Spleen (tissue), 11 donors: Measurements from ENCODE around the gene RETREG1. TPM values are rescaled to one million over a fixed set of nuclear protein-coding genes. Genes with fewer than 3 reads are reported as not detected.

Experiments used
- DNase-seq: peaks from one replicate; pipeline ENCODE4 v3.0.0-alpha.2; 2020
- H3K27ac ChIP-seq, 8 donors: fragments of 200-600 bp; sonication (generic) in 7 of 8; 1 replicate in 4 of 8; 2 replicates in 4 of 8; pipeline versions ENCODE4 v1.5.0 to v1.8.0; 2016 to 2021; ENCODE audit warnings: inconsistent platforms in 4 of 8, mild to moderate bottlenecking in 4 of 8, moderate library complexity in 1 of 8
- H3K27me3 ChIP-seq, 7 donors: fragments of 200-600 bp; sonication (generic) in 6 of 7; replicated peaks in 1 of 7; 1 replicate in 4 of 7; 2 replicates in 3 of 7; pipeline versions ENCODE4 v1.5.0 to v1.8.0; 2016 to 2021; ENCODE audit warnings: inconsistent platforms in 3 of 7, mild to moderate bottlenecking in 1 of 7
- H3K36me3 ChIP-seq, 6 donors: fragments of 200-600 bp; sonication (generic) in 5 of 6; 1 replicate in 4 of 6; 2 replicates in 2 of 6; pipeline versions ENCODE4 v1.5.0 to v1.8.0; 2016 to 2021; ENCODE audit warnings: inconsistent platforms in 2 of 6
- H3K4me1 ChIP-seq, 6 donors: fragments of 200-600 bp; sonication (generic) in 5 of 6; 1 replicate in 3 of 6; 2 replicates in 3 of 6; pipeline versions ENCODE4 v1.5.0 to v1.8.0; 2016 to 2021; ENCODE audit warnings: inconsistent platforms in 3 of 6
- H3K4me3 ChIP-seq, 8 donors: fragments of 200-600 bp; sonication (generic) in 7 of 8; 1 replicate in 4 of 8; 2 replicates in 4 of 8; pipeline versions ENCODE4 v1.5.0 to v1.8.0; 2016 to 2021; ENCODE audit warnings: inconsistent platforms in 4 of 8, mild to moderate bottlenecking in 4 of 8, moderate library complexity in 2 of 8
- H3K9me3 ChIP-seq, 8 donors: fragments of 200-600 bp; sonication (generic) in 7 of 8; 1 replicate in 4 of 8; 2 replicates in 4 of 8; pipeline versions ENCODE4 v1.5.0 to v1.8.0; 2016 to 2021; ENCODE audit warnings: inconsistent platforms in 4 of 8
- POLR2A ChIP-seq, 3 donors: fragments of 450-650 bp; IDR thresholded peaks; one replicate each; pipeline ENCODE4 v1.5.1; 2017; ENCODE audit warnings: antibody characterized with exemption in 3 of 3, mild to moderate bottlenecking in 1 of 3
- POLR2AphosphoS5 ChIP-seq, 3 donors: sonication (generic); formaldehyde crosslinking; IDR thresholded peaks; one replicate each; pipeline ENCODE4 v1.5.1; 2017; ENCODE audit warnings: antibody characterized with exemption in 3 of 3
- WGBS, 5 donors: extraction: QIAGEN DNeasy Blood & Tissue Kit in 3 of 5; methylation state at CpG; one replicate each; pipeline versions ENCODE4 v1.1.5 to v1.1.7; 2013 to 2018; 5-methylcytosine and 5-hydroxymethylcytosine counted together
- intact Hi-C: fragments of 100-400 bp; cut with DNase I; formaldehyde crosslinking; loops from one replicate; pipeline ENCODE4 v1.15.0; 2023; ENCODE audit warnings: low total_unique reads
- polyA plus RNA-seq, 3 donors: library from polyadenylated mRNA; stranded (reverse); fragments of 200-250 nt; gene quantifications; one replicate each; pipeline ENCODE4 v1.2.1, GENCODE V29; 2013
- total RNA-seq, 7 donors: library from RNA; depleted of rRNA in 3 of 7; stranded (reverse); fragments of >200 nt in 3 of 7; fragmentation: NEBNext Ultra II Directional in 4 of 7; extraction: Animal tissue kit (Norgen Biotek cat#: 25700) in 4 of 7; gene quantifications; one replicate each; pipeline versions ENCODE4 v1.1.0 to v1.2.1, GENCODE V29; 2016 to 2021
- TF ChIP-seq, protein P1 (sequence below), 11 experiments: fragments of 200-600 bp in 7 of 11; fragments of 450-650 bp in 4 of 11; sonication (generic) in 4 of 11; IDR thresholded peaks in 8 of 11; conservative IDR thresholded peaks in 3 of 11; 1 replicate in 7 of 11; 2 replicates in 4 of 11; pipeline versions ENCODE4 v1.4.0 to v1.8.0; 2016 to 2021; ENCODE audit warnings: antibody characterized with exemption in 11 of 11, inconsistent platforms in 4 of 11, mild to moderate bottlenecking in 1 of 11
- donor health status: healthy with polysubstance abuse.
- donor health status: DM: no; HTN: no; CAD: no; lungs with moderate emphysema.
- donor health status: DM: no; HTN: no; CAD: no.
- donor health status: Bipolar disorder and iron deficiency.
- donor health status: healthy.
- donor health status: DM: no; HTN: no; CAD: no.
- donor health status: DM: yes; HTN: yes; CAD: no.

The RETREG1 gene
- total and polyA plus RNA-seq, 10 donors = 2.5 to 9.0 (median 5.1) TPM

DNA sequence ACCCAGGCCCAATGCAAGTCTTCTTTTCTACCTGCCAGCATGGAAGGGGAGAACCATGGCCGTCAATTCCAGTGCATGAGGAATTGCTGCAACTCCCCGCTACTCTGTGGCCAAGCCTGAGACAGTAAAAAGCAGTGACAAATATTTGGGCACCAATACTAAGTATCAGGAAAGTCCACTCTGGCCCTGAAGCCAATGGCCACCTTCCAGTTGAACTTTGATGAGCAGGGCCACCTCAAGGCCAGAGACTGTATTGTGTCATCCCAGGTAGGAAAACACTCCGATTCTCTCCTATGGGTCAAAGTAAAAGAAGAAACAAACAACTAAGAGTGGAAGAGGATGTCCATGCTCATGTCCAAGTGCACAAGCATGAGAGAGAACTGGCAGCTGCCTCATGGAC is 27.1 kb downstream of the RETREG1 start:
- WGBS, 5 donors = 94 to 100% (median 95%) methylated on average over 3 of the region's 3 CpGs
- H3K27ac ChIP-seq = no peak overlapping the region
- peaks cover 0 to 8% (median 0%) of the 10 kb centered on the region in 8 donors for H3K9me3 ChIP-seq
- no peak for TF ChIP-seq POLR2AphosphoS5 (IDR thresholded peaks at IDR 0.05)
- TF ChIP-seq, protein P1, sequence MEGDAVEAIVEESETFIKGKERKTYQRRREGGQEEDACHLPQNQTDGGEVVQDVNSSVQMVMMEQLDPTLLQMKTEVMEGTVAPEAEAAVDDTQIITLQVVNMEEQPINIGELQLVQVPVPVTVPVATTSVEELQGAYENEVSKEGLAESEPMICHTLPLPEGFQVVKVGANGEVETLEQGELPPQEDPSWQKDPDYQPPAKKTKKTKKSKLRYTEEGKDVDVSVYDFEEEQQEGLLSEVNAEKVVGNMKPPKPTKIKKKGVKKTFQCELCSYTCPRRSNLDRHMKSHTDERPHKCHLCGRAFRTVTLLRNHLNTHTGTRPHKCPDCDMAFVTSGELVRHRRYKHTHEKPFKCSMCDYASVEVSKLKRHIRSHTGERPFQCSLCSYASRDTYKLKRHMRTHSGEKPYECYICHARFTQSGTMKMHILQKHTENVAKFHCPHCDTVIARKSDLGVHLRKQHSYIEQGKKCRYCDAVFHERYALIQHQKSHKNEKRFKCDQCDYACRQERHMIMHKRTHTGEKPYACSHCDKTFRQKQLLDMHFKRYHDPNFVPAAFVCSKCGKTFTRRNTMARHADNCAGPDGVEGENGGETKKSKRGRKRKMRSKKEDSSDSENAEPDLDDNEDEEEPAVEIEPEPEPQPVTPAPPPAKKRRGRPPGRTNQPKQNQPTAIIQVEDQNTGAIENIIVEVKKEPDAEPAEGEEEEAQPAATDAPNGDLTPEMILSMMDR (IDR thresholded peaks at IDR 0.05 in 8 of 11, conservative IDR thresholded peaks at IDR 0.05 in 3 of 11) = no peak
- TF ChIP-seq POLR2A (IDR thresholded peaks at IDR 0.05) = no peak
- intact Hi-C loops = no loop called here
- no peak overlapping the region for H3K4me3 ChIP-seq
- DNase-seq = no peak
- no peaks in the 10 kb centered on the region for H3K4me1 ChIP-seq
- H3K36me3 ChIP-seq = no peaks in the 10 kb centered on the region
- no peaks in the 10 kb centered on the region for H3K27me3 ChIP-seq

DNA sequence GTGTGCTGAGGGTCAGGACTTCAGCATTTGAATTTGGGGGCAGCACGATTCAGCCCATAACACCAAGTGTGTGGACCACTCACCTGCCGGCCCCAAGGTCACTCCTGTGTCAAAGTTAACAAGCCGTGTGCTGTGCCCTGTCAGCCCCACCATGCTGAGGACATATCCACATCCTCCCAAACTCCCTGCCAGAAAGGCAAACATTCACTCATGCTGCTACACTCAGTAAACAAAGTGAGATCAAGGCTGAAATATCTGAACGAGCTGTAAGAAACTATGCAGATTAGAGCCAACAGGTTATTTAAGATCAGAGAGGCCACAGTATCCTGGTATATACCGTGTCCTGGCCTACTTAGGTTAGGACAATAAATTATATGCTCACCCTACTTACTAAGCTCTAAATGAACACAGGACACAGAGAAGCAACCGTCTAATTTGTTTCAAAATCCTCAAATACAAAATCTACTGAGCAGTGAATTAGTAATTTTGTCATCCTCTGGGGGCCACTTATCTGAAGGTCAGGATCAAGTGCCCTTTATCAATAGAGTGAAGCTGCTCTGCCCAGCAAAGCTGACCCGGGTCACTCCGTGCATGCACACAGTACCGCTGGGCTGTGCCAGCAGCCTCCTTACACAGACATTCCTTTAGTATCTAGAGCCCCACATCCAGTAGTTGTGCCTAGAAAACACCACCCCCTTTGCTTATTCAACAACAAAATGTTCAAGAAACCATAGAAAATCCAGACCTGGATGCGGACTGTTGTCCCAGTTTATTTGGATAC is 28.2 kb downstream of the RETREG1 start:
- intact Hi-C loops = no loop called here
- no peaks in the 10 kb centered on the region for H3K27me3 ChIP-seq
- no peaks in the 10 kb centered on the region for H3K4me1 ChIP-seq
- no peak overlapping the region for H3K4me3 ChIP-seq
- TF ChIP-seq POLR2AphosphoS5 (IDR thresholded peaks at IDR 0.05) (no peak), POLR2A (IDR thresholded peaks at IDR 0.05) (no peak)
- TF ChIP-seq, protein P1 (IDR thresholded peaks at IDR 0.05 in 8 of 11, conservative IDR thresholded peaks at IDR 0.05 in 3 of 11) = no peak
- 57 to 80% (median 75%) methylated on average over 10 of the region's 10 CpGs for WGBS, 5 donors
- DNase-seq = no peak
- no peaks in the 10 kb centered on the region for H3K36me3 ChIP-seq
- H3K27ac ChIP-seq = no peak overlapping the region
- peaks cover 0 to 8% (median 0%) of the 10 kb centered on the region in 8 donors for H3K9me3 ChIP-seq

DNA sequence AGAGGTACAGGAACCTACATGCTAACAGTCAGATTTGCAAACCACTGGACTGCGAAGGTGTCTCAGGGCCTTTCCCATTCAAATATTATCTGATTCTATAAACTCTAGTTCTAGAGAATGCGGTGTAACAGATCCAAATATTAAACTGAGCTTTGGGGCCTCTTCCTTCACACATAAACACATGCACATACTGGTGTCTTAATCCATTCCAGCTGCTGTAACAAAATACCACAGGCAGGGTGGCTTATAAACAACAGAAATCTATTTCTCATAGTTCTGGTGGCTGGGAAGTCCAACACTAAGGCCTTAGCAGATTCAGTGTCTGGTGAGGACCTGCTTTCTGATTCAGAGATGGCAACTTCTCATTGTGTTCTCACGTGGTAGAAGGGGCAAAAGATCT is 30.2 kb downstream of the RETREG1 start:
- TF ChIP-seq POLR2A (IDR thresholded peaks at IDR 0.05) (no peak), POLR2AphosphoS5 (IDR thresholded peaks at IDR 0.05) (no peak)
- TF ChIP-seq, protein P1 (IDR thresholded peaks at IDR 0.05 in 8 of 11, conservative IDR thresholded peaks at IDR 0.05 in 3 of 11) = no peak
- H3K27ac ChIP-seq = no peak overlapping the region
- WGBS, 5 donors = 70 to 93% (median 80%) methylated on average over 3 of the region's 3 CpGs
- intact Hi-C loops = no loop called here
- H3K27me3 ChIP-seq = no peaks in the 10 kb centered on the region
- peaks cover 0 to 8% (median 0%) of the 10 kb centered on the region in 8 donors for H3K9me3 ChIP-seq
- no peak overlapping the region for H3K4me3 ChIP-seq
- no peaks in the 10 kb centered on the region for H3K4me1 ChIP-seq
- DNase-seq = no peak
- no peaks in the 10 kb centered on the region for H3K36me3 ChIP-seq

DNA sequence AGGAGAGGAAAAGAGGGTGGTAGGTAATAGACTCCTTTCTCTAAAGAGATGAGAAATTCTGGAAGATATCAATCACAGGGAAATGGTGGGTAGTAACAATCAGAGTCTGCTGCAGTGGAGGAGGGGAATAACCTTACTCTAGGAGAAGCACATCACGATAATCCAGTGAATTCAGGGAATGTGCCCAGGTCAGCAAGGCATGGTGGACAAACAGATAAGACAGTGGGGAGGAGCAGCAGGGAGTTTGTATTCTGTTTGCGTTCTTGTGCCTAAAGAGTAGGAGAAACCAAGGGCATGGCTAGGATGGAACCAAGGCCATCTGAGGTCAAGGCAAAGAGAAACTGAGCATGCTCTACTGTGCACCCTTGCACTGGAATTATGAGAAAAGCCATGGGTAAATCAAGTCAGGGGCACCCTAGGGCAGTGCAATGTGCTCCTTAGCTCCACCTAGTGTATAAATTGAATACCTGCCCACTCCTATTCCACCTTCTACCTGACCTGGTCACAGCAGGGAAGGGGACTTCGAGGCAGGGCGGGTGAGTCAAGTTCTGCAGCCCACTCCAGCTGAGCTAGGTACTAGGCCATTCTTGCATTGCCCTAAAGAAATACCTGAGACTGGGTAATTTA is 31.6 kb downstream of the RETREG1 start:
- H3K27ac ChIP-seq = no peak overlapping the region
- DNase-seq = no peak
- no peaks in the 10 kb centered on the region for H3K27me3 ChIP-seq
- no peak for TF ChIP-seq POLR2A (IDR thresholded peaks at IDR 0.05)
- TF ChIP-seq, protein P1 (IDR thresholded peaks at IDR 0.05 in 8 of 11, conservative IDR thresholded peaks at IDR 0.05 in 3 of 11) = peak in 4 of 11 experiments; percentile 29 to 47 (median 31)
- intact Hi-C loops = no loop called here
- 73 to 91% (median 90%) methylated on average over 4 of the region's 4 CpGs for WGBS, 5 donors
- peaks cover 0 to 8% (median 0%) of the 10 kb centered on the region in 8 donors for H3K9me3 ChIP-seq
- H3K36me3 ChIP-seq = no peaks in the 10 kb centered on the region
- no peak overlapping the region for H3K4me3 ChIP-seq
- no peaks in the 10 kb centered on the region for H3K4me1 ChIP-seq
